Measurements from ENCODE around the gene NSRP1. TPM values are rescaled to one million over a fixed set of nuclear protein-coding genes. Genes with fewer than 3 reads are reported as not detected.

Gene NSRP1
- total and polyA plus RNA-seq, 2 of the 13 experiments (the other 11 are each of a cell fraction or from before 2014, with no cell fraction given): 7.0 to 14.3 TPM

DNA sequence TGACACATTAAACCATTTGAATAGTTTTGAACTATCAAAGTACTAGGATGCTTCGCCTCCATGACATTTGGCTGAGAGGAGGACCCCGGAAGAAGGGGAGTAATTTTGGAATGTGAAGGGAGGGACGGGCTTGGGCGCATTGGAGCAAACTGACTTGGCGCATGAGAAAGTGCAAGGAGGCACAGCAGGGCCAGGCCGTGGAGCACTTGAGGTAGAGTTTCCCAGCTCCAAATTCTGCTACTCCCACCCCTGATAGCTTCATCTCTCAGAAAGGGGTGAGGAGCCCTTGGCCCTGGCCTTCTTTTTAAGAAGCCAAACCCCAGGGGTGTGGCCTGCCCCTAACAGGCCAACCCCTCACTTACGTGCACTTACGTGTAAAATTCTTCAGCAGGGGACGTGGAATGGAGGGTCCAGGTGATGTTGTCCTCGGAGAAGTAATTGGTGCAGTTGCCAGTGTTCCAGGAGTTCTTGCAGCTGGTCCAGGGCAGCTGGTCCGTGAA is 101.2 kb downstream of the NSRP1 start:
- Histone ChIP-seq H2AFZ (ENCODE audit: low read length) (no peak overlapping the region), H3K4me1 (ENCODE audit: insufficient read depth, low read length) (peaks cover 42% of the 10 kb centered on the region), H3K79me2 (ENCODE audit: insufficient read depth, low read length) (no peaks in the 10 kb centered on the region), H3K4me2 (ENCODE audit: low read depth, low read length) (no peak overlapping the region), H3K27me3 (ENCODE audit: control insufficient read depth in 1 of 2, insufficient read depth in 2 of 2, low read length in 2 of 2) (no peaks in the 10 kb centered on the region), H4K20me1 (ENCODE audit: insufficient read depth, low read length) (no peaks in the 10 kb centered on the region), H3K9me3 (ENCODE audit: low read length) (no peaks in the 10 kb centered on the region), H3K36me3 (replicated peaks in 1 of 2; ENCODE audit: control insufficient read depth in 1 of 2, insufficient read depth in 2 of 2, low read length in 2 of 2) (peaks cover 0 to 2% of the 10 kb centered on the region in 2 experiments; a peak in 1 of 5 replicates), H3K4me3 (replicated peaks in 1 of 3; ENCODE audit: insufficient read depth in 1 of 3, low read depth in 2 of 3, low read length in 3 of 3) (no peak overlapping the region), H3K27ac (ENCODE audit: extremely low read length, insufficient read depth, low read length) (no peak overlapping the region), H3K9ac (ENCODE audit: insufficient read depth, low read depth, low read length) (no peak overlapping the region)
- no peak for DNase-seq (ENCODE audit: low spot score)
- no peak for ATAC-seq
- ChIA-PET CTCF (ENCODE audit: low intra/inter-chr PET ratio, low total read pairs) (no interaction called here), POLR2A (no interaction called here)
- intact Hi-C loops (cut with micrococcal nuclease; ENCODE audit: unreplicated experiment): no loop called here
- FAIRE-seq: no peak
- whole genome bisulfite sequencing (ENCODE audit: low lambda C conversion rate): 95% methylated on average over 11 of the region's 11 CpGs
- BruUV-seq (replicated peaks): no TSS peak
- TF ChIP-seq ZNF746 (CRISPR knock-in tag; IDR thresholded peaks at IDR 0.05) (no peak), ZNF563 (CRISPR knock-in tag; IDR thresholded peaks at IDR 0.05) (no peak), NR2F6 (IDR thresholded peaks at IDR 0.05) (no peak), NR2F6 (CRISPR knock-in tag; IDR thresholded peaks at IDR 0.05) (no peak), STAG1 (CRISPR knock-in tag; IDR thresholded peaks at IDR 0.05) (no peak), ZKSCAN5 (CRISPR knock-in tag; IDR thresholded peaks at IDR 0.05) (no peak)
- TF ChIP-seq, protein P1, sequence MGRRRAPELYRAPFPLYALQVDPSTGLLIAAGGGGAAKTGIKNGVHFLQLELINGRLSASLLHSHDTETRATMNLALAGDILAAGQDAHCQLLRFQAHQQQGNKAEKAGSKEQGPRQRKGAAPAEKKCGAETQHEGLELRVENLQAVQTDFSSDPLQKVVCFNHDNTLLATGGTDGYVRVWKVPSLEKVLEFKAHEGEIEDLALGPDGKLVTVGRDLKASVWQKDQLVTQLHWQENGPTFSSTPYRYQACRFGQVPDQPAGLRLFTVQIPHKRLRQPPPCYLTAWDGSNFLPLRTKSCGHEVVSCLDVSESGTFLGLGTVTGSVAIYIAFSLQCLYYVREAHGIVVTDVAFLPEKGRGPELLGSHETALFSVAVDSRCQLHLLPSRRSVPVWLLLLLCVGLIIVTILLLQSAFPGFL (CRISPR knock-in tag; IDR thresholded peaks at IDR 0.05): no peak
- in situ Hi-C loops (cut with HindIII; ENCODE audit: extremely low pct_ligation_motif_present, low pct_unique_long_range_greater_than_20kb): no loop called here

DNA sequence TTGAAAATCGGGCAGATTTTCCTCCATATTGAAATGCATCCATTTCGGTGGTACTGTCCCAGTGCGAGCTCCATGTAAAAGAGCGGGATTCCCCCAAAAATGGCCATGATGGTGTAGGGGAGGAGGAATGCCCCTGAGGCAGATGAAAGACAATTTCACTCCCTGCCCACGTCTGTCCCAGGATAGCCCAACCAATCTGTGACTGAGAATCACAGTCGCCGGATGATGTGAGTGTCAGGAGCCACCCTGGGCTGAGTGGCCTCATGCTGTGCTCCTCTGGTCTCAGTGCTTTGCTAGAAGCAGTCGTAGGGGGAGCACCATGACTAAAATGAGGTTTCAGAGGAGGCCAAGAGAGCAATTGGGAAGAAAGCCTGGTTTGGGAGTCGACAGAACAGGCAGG is 102.2 kb downstream of the NSRP1 start:
- no TSS peak for BruUV-seq (replicated peaks)
- H3K9ac ChIP-seq (ENCODE audit: insufficient read depth, low read depth, low read length): no peak overlapping the region
- no peaks in the 10 kb centered on the region for H3K9me3 ChIP-seq (ENCODE audit: low read length)
- intact Hi-C loops (cut with micrococcal nuclease; ENCODE audit: unreplicated experiment) (no loop called here), in situ Hi-C loops (cut with HindIII; ENCODE audit: extremely low pct_ligation_motif_present, low pct_unique_long_range_greater_than_20kb) (no loop called here)
- CTCF ChIA-PET (ENCODE audit: low intra/inter-chr PET ratio, low total read pairs): no interaction called here
- H3K4me2 ChIP-seq (ENCODE audit: low read depth, low read length): no peak overlapping the region
- H3K27ac ChIP-seq (ENCODE audit: extremely low read length, insufficient read depth, low read length): no peak overlapping the region
- POLR2A ChIA-PET: no interaction called here
- H3K4me1 ChIP-seq (ENCODE audit: insufficient read depth, low read length): peaks cover 52% of the 10 kb centered on the region
- FAIRE-seq (no peak), DNase-seq (ENCODE audit: low spot score) (no peak), ATAC-seq (no peak)
- H3K36me3 ChIP-seq (replicated peaks in 1 of 2; ENCODE audit: control insufficient read depth in 1 of 2, insufficient read depth in 2 of 2, low read length in 2 of 2): peaks cover 0 to 2% of the 10 kb centered on the region in 2 experiments; a peak in 1 of 5 replicates
- no peaks in the 10 kb centered on the region for H3K27me3 ChIP-seq (ENCODE audit: control insufficient read depth in 1 of 2, insufficient read depth in 2 of 2, low read length in 2 of 2)
- no peak overlapping the region for H3K4me3 ChIP-seq (replicated peaks in 1 of 3; ENCODE audit: insufficient read depth in 1 of 3, low read depth in 2 of 3, low read length in 3 of 3)
- H2AFZ ChIP-seq (ENCODE audit: low read length): no peak overlapping the region
- H4K20me1 ChIP-seq (ENCODE audit: insufficient read depth, low read length): no peaks in the 10 kb centered on the region
- WGBS (ENCODE audit: low lambda C conversion rate): 96% methylated on average over 9 of the region's 9 CpGs
- no peaks in the 10 kb centered on the region for H3K79me2 ChIP-seq (ENCODE audit: insufficient read depth, low read length)
- TF ChIP-seq, protein P2, sequence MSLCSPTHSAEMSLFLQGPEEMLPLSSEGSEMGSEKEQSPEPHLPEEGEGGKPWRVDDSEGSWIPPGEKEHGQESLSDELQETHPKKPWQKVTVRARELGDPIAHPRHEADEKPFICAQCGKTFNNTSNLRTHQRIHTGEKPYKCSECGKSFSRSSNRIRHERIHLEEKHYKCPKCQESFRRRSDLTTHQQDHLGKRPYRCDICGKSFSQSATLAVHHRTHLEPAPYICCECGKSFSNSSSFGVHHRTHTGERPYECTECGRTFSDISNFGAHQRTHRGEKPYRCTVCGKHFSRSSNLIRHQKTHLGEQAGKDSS (CRISPR knock-in tag; IDR thresholded peaks at IDR 0.05; ENCODE audit: borderline replicate concordance, low read depth): no peak
- TF ChIP-seq ZNF263 (CRISPR knock-in tag; IDR thresholded peaks at IDR 0.05) (peak; percentile 54; the same call in 1 of the 2 replicates), TMF1 (CRISPR knock-in tag; IDR thresholded peaks at IDR 0.05; ENCODE audit: low read depth) (no peak), ZSCAN21 (CRISPR knock-in tag; IDR thresholded peaks at IDR 0.05; ENCODE audit: borderline replicate concordance) (no peak), U2AF2 (IDR thresholded peaks at IDR 0.05; ENCODE audit: low read depth, low read length) (no peak), NFYC (CRISPR knock-in tag; IDR thresholded peaks at IDR 0.05) (no peak)
- TF ChIP-seq, protein P3, sequence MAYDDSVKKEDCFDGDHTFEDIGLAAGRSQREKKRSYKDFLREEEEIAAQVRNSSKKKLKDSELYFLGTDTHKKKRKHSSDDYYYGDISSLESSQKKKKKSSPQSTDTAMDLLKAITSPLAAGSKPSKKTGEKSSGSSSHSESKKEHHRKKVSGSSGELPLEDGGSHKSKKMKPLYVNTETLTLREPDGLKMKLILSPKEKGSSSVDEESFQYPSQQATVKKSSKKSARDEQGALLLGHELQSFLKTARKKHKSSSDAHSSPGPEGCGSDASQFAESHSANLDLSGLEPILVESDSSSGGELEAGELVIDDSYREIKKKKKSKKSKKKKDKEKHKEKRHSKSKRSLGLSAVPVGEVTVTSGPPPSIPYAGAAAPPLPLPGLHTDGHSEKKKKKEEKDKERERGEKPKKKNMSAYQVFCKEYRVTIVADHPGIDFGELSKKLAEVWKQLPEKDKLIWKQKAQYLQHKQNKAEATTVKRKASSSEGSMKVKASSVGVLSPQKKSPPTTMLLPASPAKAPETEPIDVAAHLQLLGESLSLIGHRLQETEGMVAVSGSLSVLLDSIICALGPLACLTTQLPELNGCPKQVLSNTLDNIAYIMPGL (CRISPR knock-in tag; IDR thresholded peaks at IDR 0.05; ENCODE audit: borderline replicate concordance in 1 of 2, low read depth in 1 of 2): no peak

All from HepG2 (cell line).